Stimulated activated naive B cell treated with anti-CD40 and anti-IgM and Interleukin-4, amounts not matched to agents 10 μg/mL and 1 μg/mL and 100 μg/mL, for 72 hours (primary cell): ENCODE results near the gene SGMS1.
"Not testable (repeated sequence)": the region's sequence is repeated elsewhere in the genome, so short reads cannot be mapped to it uniquely, and the experiment has no call there.

ENCODE experiments used
- ATAC-seq, 2 donors: fragments of 150-1000 bp; cut with Tn5 transposase; replicated peaks; 2 replicates each; pipeline ENCODE4 v1.10.0; 2021; ENCODE audit warnings: moderate library complexity in 1 of 2
- DNase-seq: peaks from one replicate; pipeline ENCODE4 v3.0.0; 2021
- H3K27ac Mint-ChIP-seq: one replicate; pipeline ENCODE4 v1.8.0; 2022; ENCODE audit warnings: mild to moderate bottlenecking, mixed read lengths
- H3K27me3 Mint-ChIP-seq, 2 donors: one replicate each; pipeline ENCODE4 v1.8.0; 2022; ENCODE audit warnings: mixed read lengths in 2 of 2
- H3K36me3 Mint-ChIP-seq, 2 donors: one replicate each; pipeline ENCODE4 v1.8.0; 2022; ENCODE audit warnings: mixed read lengths in 2 of 2, mild to moderate bottlenecking in 1 of 2
- H3K4me1 Mint-ChIP-seq, 2 donors: one replicate each; pipeline ENCODE4 v1.8.0; 2022; ENCODE audit warnings: mixed read lengths in 2 of 2, mild to moderate bottlenecking in 1 of 2
- H3K4me3 Mint-ChIP-seq, 2 donors: one replicate each; pipeline ENCODE4 v1.8.0; 2022; ENCODE audit warnings: mild to moderate bottlenecking in 2 of 2, mixed read lengths in 2 of 2, moderate library complexity in 1 of 2
- H3K9me3 Mint-ChIP-seq, 2 donors: one replicate each; pipeline ENCODE4 v1.8.0; 2022; ENCODE audit warnings: mixed read lengths in 2 of 2, mild to moderate bottlenecking in 1 of 2

SGMS1 gene

DNA sequence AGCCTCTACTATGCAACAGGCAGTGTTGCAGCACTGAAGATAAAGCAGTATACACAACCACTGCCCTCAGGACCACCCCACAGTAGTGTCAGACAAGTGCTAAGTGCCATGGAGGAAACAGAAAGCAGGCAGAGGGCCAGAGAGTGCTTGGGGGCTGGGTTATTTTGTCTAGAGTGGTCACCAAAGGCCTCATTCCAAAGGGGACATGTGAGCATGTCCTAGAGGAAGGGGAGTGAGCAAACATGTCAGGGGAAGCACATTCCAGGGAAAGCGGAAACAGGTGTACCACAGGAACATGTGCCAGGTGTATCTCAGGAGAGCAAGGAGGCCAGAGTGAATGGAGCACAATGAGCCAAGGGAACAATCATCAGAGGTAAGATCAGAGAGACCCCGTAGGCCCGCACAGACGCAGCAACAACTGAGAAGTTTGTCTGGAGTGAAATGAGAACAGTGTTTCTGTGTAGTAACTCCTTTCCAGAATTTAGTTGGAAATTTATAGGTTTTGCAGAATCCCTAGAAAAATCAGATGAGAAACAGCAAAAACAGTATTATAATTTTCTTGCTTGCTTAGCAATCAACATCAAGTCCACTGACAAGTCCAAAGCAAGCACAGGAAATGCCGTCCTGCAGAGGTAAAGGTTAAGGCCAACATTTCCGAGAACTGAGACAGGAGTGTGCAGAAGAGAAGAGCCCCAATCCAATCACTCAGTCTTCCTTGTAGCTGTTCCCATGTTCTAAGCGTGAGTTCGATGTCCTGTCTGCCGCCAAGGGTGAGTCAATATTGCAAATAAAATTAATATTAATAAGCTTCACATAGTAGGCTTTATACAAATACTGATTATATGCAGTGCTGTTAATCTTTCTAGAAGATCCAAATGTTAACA, 67.3 kb downstream of the SGMS1 start:
- DNase-seq (no peak), ATAC-seq (no peak)
- Mint-ChIP-seq H3K36me3 (peaks cover 6% of the 10 kb centered on the region in 2 donors), H3K4me1 (peaks cover 15 to 17% of the 10 kb centered on the region in 2 donors), H3K9me3 (no peaks in the 10 kb centered on the region), H3K27me3 (no peaks in the 10 kb centered on the region), H3K27ac (no peak overlapping the region), H3K4me3 (no peak overlapping the region)

- H3K27me3 Mint-ChIP-seq, result no peaks in the 10 kb centered on the region
- peaks cover 21 to 24% of the 10 kb centered on the region in 2 donors for H3K4me1 Mint-ChIP-seq
- DNase-seq (no peak), ATAC-seq (no peak)
- no peak overlapping the region for H3K27ac Mint-ChIP-seq
- peaks cover 6 to 7% of the 10 kb centered on the region in 2 donors for H3K36me3 Mint-ChIP-seq
- no peak overlapping the region for H3K4me3 Mint-ChIP-seq
- H3K9me3 Mint-ChIP-seq, result no peaks in the 10 kb centered on the region
These were observed 68.7 kb downstream of the SGMS1 start for GRCh38 chr10:50554995-50555568.

GRCh38 chr10:50554376-50554994, 69.3 kb downstream of the SGMS1 start:
- no peak overlapping the region for H3K27ac Mint-ChIP-seq
- H3K9me3 Mint-ChIP-seq, result no peaks in the 10 kb centered on the region
- peaks cover 6 to 7% of the 10 kb centered on the region in 2 donors for H3K36me3 Mint-ChIP-seq
- peaks cover 21 to 27% of the 10 kb centered on the region in 2 donors for H3K4me1 Mint-ChIP-seq
- no peaks in the 10 kb centered on the region for H3K27me3 Mint-ChIP-seq
- no peak overlapping the region for H3K4me3 Mint-ChIP-seq
- ATAC-seq, result no peak
- no peak for DNase-seq

GRCh38 chr10:50552771-50553535, 70.8 kb downstream of the SGMS1 start:
- Mint-ChIP-seq H3K4me1 (peaks cover 27 to 39% of the 10 kb centered on the region in 2 donors), H3K27me3 (no peaks in the 10 kb centered on the region), H3K9me3 (no peaks in the 10 kb centered on the region), H3K4me3 (no peak overlapping the region), H3K27ac (no peak overlapping the region), H3K36me3 (peaks cover 7 to 18% of the 10 kb centered on the region in 2 donors)
- ATAC-seq (no peak), DNase-seq (no peak)

DNA sequence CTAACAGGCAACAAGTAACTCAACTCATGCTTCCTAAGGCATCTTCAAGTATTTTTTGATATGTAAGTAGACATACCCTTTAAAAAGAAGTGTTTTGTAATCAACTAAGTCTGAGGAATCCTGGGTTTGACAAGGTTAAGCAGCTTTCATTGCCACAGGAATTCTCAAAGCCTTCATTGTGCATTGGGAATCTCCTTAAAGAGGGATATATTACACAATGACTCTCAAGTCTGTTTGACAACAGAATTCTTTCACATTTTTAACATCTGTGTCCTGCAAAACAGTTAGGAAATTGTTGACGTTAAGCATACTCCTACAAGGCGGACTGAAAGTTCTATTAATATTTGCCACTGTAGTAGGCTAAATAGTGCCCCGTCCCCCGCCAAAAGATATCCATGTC, 71.4 kb downstream of the SGMS1 start:
- H3K9me3 Mint-ChIP-seq, result peaks cover 0 to 5% of the 10 kb centered on the region in 2 donors
- H3K4me1 Mint-ChIP-seq, result peaks cover 26 to 39% of the 10 kb centered on the region in 2 donors
- ATAC-seq (no peak), DNase-seq (no peak)
- peaks cover 9 to 25% of the 10 kb centered on the region in 2 donors for H3K36me3 Mint-ChIP-seq
- no peaks in the 10 kb centered on the region for H3K27me3 Mint-ChIP-seq
- H3K4me3 Mint-ChIP-seq, result no peak overlapping the region
- H3K27ac Mint-ChIP-seq, result no peak overlapping the region

DNA sequence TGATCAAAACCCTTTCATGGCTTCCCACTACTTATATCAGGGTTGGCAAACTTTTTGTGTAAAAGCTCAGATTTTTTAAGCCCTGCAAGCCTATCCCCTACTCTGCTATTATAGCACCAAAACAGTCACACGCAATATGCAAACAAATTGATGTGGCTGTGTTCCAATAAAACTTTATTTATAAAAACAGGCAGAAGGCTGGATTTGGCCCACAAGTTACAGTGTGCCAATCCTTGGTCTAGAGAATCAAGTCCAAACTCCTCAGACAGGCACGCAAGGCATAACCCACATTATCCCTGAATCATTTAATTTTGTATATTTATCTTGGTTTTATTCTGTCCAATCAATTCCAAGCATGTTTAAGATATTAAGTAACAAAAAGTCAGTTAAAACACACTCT, 71.9 kb downstream of the SGMS1 start:
- ATAC-seq (no peak), DNase-seq (no peak)
- H3K36me3 Mint-ChIP-seq, result peaks cover 12 to 25% of the 10 kb centered on the region in 2 donors
- H3K4me3 Mint-ChIP-seq, result no peak overlapping the region
- H3K27me3 Mint-ChIP-seq, result no peaks in the 10 kb centered on the region
- H3K9me3 Mint-ChIP-seq, result peaks cover 0 to 8% of the 10 kb centered on the region in 2 donors
- H3K27ac Mint-ChIP-seq, result no peak overlapping the region
- peaks cover 26 to 39% of the 10 kb centered on the region in 2 donors for H3K4me1 Mint-ChIP-seq

DNA sequence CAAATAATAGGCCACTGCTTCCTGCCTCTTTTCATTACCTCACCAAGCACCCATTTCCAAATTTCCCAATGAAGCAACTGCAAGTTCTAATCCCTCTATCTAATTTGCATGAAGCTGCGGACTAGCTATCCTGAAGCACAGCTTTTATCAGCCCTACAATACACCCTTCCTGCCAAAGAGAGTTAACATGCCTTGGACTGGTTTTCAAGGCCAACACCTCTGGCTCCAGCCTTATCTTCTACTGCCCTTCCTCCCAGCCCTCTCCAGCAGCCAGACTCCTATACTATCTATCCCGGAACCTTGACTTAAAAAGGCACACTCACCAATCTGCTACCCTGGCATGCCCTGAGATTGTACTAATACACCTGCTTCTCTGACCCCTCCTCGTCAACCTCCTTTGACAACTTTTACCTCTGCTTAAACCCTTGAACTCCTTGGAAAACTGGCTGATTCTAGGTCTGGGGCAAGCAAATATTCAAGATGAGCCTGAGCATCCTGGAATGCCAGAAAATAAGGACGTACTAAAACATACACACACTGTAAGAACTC, 73.4 kb downstream of the SGMS1 start:
- Mint-ChIP-seq H3K4me1 (peaks cover 17 to 35% of the 10 kb centered on the region in 2 donors), H3K4me3 (no peak overlapping the region), H3K27ac (no peak overlapping the region)

GRCh38 chr10:50549186-50549585, 74.6 kb downstream of the SGMS1 start:
- Mint-ChIP-seq H3K4me1 (peaks cover 23 to 43% of the 10 kb centered on the region in 2 donors), H3K36me3 (peaks cover 6 to 19% of the 10 kb centered on the region in 2 donors)
- not testable (repeated sequence) for DNase-seq, H3K4me3 Mint-ChIP-seq, ATAC-seq, H3K27me3 Mint-ChIP-seq, H3K27ac Mint-ChIP-seq, H3K9me3 Mint-ChIP-seq

More for the DNA sequence above, 73.4 kb downstream of the SGMS1 start:
- no peak for ATAC-seq
- no peaks in the 10 kb centered on the region for H3K27me3 Mint-ChIP-seq
- peaks cover 0 to 9% of the 10 kb centered on the region in 2 donors for H3K9me3 Mint-ChIP-seq
- no peak for DNase-seq
- peaks cover 6 to 19% of the 10 kb centered on the region in 2 donors for H3K36me3 Mint-ChIP-seq

DNA sequence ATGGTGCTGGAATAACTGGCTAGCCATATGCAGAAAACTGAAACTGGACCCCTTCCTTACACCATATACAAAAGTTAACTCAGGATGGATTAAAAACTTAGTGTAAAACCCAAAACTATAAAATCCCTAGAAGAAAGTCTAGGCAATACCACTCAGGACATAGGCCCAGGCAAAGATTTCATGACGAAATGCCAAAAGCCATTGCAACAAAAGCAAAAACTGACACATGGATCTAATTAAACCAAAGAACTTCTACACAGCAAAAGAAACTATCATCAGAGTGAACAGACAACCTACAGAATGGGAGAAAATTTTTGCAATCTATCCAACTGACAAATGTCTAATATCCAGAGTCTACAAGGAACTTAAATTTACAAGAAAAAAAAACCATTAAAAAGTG, 75.3 kb downstream of the SGMS1 start:
- H3K27ac Mint-ChIP-seq, ATAC-seq, H3K4me3 Mint-ChIP-seq, H3K27me3 Mint-ChIP-seq, DNase-seq, H3K9me3 Mint-ChIP-seq: not testable (repeated sequence)
- Mint-ChIP-seq H3K36me3 (peaks cover 6 to 19% of the 10 kb centered on the region in 2 donors), H3K4me1 (peaks cover 21 to 43% of the 10 kb centered on the region in 2 donors)

DNA sequence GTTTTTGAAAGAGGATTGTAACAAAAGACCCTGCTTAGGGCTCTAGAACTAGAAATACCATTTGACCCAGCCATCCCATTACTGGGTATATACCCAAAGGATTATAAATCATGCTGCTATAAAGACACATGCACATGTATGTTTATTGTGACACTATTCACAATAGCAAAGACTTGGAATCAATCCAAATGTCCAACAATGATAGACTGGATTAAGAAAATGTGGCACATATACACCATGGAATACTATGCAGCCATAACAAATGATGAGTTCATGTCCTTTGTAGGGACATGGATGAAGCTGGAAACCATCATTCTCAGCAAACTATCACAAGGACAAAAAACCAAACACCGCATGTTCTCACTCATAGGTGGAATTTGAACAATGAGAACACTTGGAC, 77.5 kb downstream of the SGMS1 start:
- Mint-ChIP-seq H3K4me1 (peaks cover 32 to 59% of the 10 kb centered on the region in 2 donors), H3K36me3 (peaks cover 6 to 19% of the 10 kb centered on the region in 2 donors)
- H3K27me3 Mint-ChIP-seq, H3K9me3 Mint-ChIP-seq, ATAC-seq, DNase-seq, H3K4me3 Mint-ChIP-seq, H3K27ac Mint-ChIP-seq: not testable (repeated sequence)

DNA sequence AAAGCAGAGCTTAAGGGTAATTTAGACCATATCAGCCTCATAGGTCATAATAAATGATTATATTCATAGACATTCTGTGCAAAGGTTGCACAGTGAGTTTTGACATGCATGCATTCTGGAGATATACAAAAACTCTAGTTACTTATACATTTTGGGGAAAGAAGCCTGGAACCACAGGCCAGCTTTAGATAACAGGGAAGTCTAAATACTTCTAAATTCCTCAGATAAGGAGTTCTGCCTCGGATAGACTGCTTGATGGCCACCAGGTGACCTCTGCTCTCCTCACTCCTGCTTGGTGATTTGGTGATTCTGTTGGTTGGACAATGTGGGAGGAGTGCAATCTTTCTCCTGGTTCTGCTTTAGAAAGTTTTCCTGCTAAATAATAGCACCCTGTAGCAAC, 77.9 kb downstream of the SGMS1 start:
- Mint-ChIP-seq H3K4me1 (peaks cover 33 to 64% of the 10 kb centered on the region in 2 donors), H3K9me3 (peaks cover 0 to 9% of the 10 kb centered on the region in 2 donors), H3K27ac (no peak overlapping the region), H3K36me3 (peaks cover 6 to 19% of the 10 kb centered on the region in 2 donors), H3K4me3 (no peak overlapping the region), H3K27me3 (no peaks in the 10 kb centered on the region)
- DNase-seq, result no peak
- ATAC-seq, result no peak

DNA sequence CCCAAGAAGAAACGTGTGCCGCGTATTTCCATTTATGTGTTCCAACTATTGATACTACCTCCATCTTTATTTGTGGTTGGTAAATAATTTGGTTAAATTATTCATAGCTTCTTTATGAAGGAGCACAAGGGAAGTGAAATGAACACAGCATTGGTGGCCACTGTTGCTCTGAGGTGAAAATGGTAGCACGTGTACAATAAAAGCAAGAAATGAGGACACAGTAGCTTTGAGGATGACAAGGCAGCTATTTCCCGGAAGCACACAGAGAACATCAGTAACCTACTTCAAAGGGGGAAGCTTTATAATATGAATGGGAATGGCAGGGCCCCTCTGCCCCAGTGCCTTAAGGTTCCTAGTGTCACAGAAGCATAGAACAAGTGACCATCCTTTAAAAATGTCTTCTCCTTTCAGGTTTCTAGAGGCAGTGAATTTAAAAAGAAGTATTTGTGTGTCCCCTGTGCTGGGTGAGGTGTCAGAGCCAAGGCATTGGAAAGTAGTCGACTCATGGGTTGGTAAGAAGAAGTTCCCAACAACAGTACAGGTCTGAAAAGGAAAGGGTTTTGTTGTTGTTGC, 78.8 kb downstream of the SGMS1 start:
- H3K4me1 Mint-ChIP-seq, result peaks cover 36 to 66% of the 10 kb centered on the region in 2 donors
- DNase-seq, result no peak
- ATAC-seq, result no peak
- no peaks in the 10 kb centered on the region for H3K27me3 Mint-ChIP-seq
- peaks cover 0 to 13% of the 10 kb centered on the region in 2 donors for H3K9me3 Mint-ChIP-seq
- peaks cover 8 to 19% of the 10 kb centered on the region in 2 donors for H3K36me3 Mint-ChIP-seq
- H3K27ac Mint-ChIP-seq, result no peak overlapping the region
- H3K4me3 Mint-ChIP-seq, result no peak overlapping the region

DNA sequence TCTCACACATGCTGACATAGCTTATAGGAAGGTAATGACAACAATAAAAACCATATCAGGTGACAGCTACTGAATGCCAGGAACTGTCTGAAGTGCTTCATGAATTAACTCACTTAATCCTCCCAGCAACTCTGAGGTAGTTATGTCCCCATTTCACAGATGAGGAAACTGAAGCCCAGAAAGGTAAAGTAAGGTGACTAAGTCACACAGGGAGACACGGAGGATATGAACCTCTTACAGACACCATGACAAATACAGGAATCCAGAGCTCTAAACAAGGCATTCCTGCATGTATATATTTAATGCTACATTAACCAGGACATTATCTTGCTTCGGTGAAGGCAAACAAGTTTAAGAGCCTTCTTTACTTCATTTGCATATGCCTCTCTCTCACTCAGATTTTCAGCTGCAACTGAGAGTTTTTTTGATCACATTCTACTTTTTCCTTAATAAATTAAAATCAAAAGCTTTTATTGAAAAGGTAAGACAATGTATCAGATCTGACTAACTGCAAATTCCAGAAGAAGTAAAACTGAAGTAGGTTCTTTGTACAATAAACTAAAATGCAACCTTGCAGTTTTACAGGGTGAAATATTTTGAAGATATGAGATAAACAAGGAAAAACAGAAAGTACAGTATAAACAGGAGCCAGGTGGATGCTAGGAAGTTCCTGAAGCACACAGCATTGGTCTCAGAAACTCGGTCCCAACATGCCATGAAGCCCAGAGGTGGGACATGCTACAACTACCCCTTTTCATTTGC, 79.5 kb downstream of the SGMS1 start:
- Mint-ChIP-seq H3K36me3 (peaks cover 8 to 17% of the 10 kb centered on the region in 2 donors), H3K27me3 (no peaks in the 10 kb centered on the region), H3K4me3 (no peak overlapping the region), H3K9me3 (peaks cover 0 to 13% of the 10 kb centered on the region in 2 donors), H3K27ac (no peak overlapping the region), H3K4me1 (peaks cover 38 to 67% of the 10 kb centered on the region in 2 donors)
- ATAC-seq, result no peak
- DNase-seq, result no peak
